ENCODE measurements around the gene EXOC1L. TPM values are rescaled to one million over a fixed set of nuclear protein-coding genes. Genes with fewer than 3 reads are reported as not detected.

Gene EXOC1L, protein sequence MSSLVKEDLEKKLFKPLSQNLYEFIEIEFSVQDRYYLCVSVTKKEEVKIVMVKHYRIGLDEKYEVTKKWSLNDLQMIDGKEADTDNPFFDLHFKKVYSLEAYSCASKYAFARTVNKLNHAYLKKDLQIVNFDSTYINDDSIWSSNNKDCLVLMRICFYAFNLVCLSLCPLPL
- total RNA-seq: not detected

DNA sequence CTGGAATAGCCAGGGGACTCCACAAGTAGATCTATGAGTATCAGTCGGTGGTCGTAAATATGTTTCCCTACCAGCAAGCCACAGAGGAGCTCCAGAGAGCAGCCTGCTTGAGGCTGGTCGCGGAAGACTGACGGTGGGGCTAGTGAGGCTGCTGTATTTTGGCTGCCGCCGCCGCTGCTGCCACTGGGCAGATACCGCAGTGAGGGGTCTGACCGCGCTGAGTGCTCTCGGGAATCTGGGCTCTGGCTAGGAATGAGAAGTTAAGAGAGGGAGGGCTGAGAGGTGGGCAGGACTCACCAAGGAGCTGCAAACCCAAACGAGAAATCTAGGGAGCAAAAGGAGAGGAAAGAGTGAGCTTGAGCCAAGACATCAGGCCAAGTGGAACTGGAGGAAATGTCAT is at the start of gene EXOC1L:
Gene EXOC1L (plus strand): TSS at position 157 of the 400 bp plus-strand sequence. CDS start 237 bp downstream, at position 394.
- peaks cover 2% of the 10 kb centered on the region for H3K4me1 Mint-ChIP-seq
- POLR2A ChIA-PET: no interaction called here
- H3K27me3 Mint-ChIP-seq: peaks cover 17% of the 10 kb centered on the region
- no peak within 1 kb of the TSS for H3K4me3 Mint-ChIP-seq
- no peak within 1 kb of the TSS for H3K27ac Mint-ChIP-seq
- H3K36me3 Mint-ChIP-seq (ENCODE audit: low read depth): no peaks in the 10 kb centered on the region
- H3K9me3 Mint-ChIP-seq: no peaks in the 10 kb centered on the region
- DNase-seq: no peak
- CTCF ChIA-PET: no interaction called here

DNA sequence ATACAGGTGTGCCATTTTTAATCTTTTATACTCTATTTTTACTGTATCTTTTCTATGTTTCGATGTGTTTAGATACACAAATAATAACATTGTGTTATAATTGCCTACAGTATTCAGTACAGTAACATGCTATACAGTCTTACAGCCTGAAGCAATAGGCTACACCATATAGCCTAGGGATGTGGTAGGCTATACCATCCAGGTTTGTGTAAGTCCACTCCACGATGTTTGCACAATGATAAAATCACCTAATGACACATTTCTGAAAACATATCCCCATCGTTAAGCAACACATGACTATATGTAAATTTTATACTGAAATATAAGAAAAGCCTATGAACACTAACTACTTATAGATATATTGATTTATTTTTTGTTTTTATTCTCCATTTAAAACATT is 48.9 kb upstream of the EXOC1L start:
- no peak for DNase-seq
- POLR2A ChIA-PET: no interaction called here
- H3K4me3 Mint-ChIP-seq: no peak overlapping the region
- no peaks in the 10 kb centered on the region for H3K9me3 Mint-ChIP-seq
- H3K36me3 Mint-ChIP-seq (ENCODE audit: low read depth): no peaks in the 10 kb centered on the region
- H3K27me3 Mint-ChIP-seq: peaks cover 5% of the 10 kb centered on the region
- no peaks in the 10 kb centered on the region for H3K4me1 Mint-ChIP-seq
- CTCF ChIA-PET: no interaction called here
- H3K27ac Mint-ChIP-seq: no peak overlapping the region

DNA sequence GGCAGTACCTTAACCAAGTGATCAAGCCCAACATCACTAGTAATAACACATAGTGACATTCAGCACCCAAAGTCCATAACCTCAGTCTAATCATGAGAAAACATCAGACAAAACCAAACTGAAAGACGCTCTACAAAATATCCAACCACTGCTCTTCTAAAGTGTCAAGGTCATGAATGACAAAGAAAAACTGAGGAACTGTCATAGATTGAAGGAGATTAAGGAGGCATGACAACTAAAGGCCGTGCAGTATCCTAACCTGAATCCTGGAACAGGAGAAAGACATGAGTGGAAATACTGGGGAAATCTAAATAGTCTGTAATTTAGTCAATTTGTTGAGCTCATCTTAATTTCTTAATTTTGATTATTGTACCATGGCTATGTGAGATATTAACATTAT is 38.2 kb upstream of the EXOC1L start:
- no peaks in the 10 kb centered on the region for H3K4me1 Mint-ChIP-seq
- H3K27me3 Mint-ChIP-seq: peaks cover 12% of the 10 kb centered on the region
- H3K4me3 Mint-ChIP-seq: no peak overlapping the region
- no peaks in the 10 kb centered on the region for H3K9me3 Mint-ChIP-seq
- CTCF ChIA-PET: no interaction called here
- POLR2A ChIA-PET: no interaction called here
- DNase-seq: no peak
- H3K36me3 Mint-ChIP-seq (ENCODE audit: low read depth): no peaks in the 10 kb centered on the region
- H3K27ac Mint-ChIP-seq: no peak overlapping the region

DNA sequence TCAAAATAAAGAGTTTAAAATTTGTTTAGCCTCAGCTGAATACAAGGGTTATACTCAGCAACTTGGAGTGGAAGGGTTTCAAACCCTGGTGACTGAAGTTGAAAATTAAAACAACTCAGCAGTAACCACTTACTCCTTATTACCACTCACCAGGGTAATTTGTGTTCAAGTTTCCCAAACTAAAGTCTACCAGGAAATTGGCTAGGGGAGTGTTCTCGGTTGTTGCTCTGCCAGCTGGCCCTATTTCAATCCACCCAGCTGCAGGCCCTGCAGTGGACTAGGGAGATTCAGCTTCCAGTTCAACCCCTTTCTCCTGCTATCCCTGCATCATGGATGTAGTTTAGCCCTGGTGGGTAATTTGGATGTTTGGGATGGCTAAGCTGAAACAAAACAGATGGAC is 37.8 kb upstream of the EXOC1L start:
- Mint-ChIP-seq H3K9me3 (no peaks in the 10 kb centered on the region), H3K27ac (no peak overlapping the region), H3K27me3 (peaks cover 12% of the 10 kb centered on the region), H3K4me3 (no peak overlapping the region), H3K4me1 (no peaks in the 10 kb centered on the region), H3K36me3 (ENCODE audit: low read depth) (no peaks in the 10 kb centered on the region)
- ChIA-PET CTCF (no interaction called here), POLR2A (no interaction called here)
- no peak for DNase-seq

DNA sequence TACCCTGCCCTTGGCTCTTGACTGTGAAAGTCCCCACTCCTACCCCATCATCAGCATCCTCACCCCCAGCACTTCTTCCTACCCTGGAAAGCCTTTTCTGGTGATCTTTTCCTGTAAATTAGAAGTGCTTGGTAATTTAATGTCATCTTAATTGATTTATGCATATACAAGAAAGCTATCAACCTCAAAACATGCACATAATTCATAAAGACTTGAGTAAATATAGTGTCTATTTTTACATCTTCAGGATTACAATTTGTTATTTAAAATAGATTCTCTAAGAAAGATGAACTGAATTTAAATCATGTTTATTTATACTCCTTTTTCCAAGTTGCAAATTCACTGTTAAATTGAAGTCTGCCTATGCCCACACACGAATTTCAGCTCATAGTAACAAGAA is 36.0 kb upstream of the EXOC1L start:
- Mint-ChIP-seq H3K36me3 (ENCODE audit: low read depth) (no peaks in the 10 kb centered on the region), H3K27ac (no peak overlapping the region), H3K9me3 (no peaks in the 10 kb centered on the region), H3K4me3 (no peak overlapping the region), H3K27me3 (peaks cover 15% of the 10 kb centered on the region), H3K4me1 (no peaks in the 10 kb centered on the region)
- ChIA-PET CTCF (no interaction called here), POLR2A (no interaction called here)
- no peak for DNase-seq

DNA sequence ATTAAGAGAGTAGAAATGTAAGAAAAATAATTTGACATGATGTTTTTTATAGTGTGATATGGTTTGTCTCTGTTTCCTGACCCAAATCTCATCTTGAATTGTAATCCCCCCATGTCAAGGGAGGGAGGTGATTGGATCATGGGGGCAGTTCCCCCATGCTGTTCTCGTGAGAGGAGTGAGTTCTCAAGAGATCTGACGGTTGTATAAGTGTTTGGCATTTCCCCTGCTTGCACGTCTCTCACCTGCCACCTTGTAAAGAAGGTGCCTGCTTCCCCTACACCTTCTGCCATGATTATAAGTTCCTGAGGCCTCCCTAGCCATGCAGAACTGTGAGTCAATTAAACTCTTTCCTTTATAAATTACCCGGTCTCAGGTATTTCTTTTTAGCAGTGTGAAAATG is 34.8 kb upstream of the EXOC1L start:
- POLR2A ChIA-PET: no interaction called here
- Mint-ChIP-seq H3K27ac (no peak overlapping the region), H3K36me3 (ENCODE audit: low read depth) (no peaks in the 10 kb centered on the region), H3K9me3 (no peaks in the 10 kb centered on the region), H3K27me3 (peaks cover 17% of the 10 kb centered on the region), H3K4me1 (no peaks in the 10 kb centered on the region), H3K4me3 (no peak overlapping the region)
- CTCF ChIA-PET: no interaction called here
- no peak for DNase-seq

DNA sequence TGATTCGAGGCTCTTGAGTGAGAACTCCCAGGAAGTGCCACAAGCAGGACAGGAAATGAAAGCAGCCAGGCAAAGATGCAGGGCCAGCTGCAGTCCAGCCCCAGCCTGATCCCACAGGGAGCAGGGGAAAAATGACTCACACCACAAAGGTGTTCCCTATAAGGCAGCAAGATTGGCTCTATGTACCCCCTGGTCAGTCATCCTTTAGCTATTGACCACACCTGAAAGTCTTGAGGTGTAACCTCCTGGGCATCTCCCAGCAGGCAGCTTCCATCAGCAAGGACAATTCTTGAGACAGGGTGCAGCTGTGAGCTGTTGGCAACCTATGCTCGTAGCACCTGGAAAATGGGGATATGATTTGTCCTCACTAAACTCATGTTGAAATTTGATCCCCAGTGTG is 27.9 kb upstream of the EXOC1L start:
- H3K9me3 Mint-ChIP-seq: no peaks in the 10 kb centered on the region
- POLR2A ChIA-PET: no interaction called here
- no peaks in the 10 kb centered on the region for H3K4me1 Mint-ChIP-seq
- H3K4me3 Mint-ChIP-seq: no peak overlapping the region
- H3K36me3 Mint-ChIP-seq (ENCODE audit: low read depth): no peaks in the 10 kb centered on the region
- H3K27me3 Mint-ChIP-seq: peaks cover 40% of the 10 kb centered on the region
- H3K27ac Mint-ChIP-seq: no peak overlapping the region
- no peak for DNase-seq
- CTCF ChIA-PET: no interaction called here

DNA sequence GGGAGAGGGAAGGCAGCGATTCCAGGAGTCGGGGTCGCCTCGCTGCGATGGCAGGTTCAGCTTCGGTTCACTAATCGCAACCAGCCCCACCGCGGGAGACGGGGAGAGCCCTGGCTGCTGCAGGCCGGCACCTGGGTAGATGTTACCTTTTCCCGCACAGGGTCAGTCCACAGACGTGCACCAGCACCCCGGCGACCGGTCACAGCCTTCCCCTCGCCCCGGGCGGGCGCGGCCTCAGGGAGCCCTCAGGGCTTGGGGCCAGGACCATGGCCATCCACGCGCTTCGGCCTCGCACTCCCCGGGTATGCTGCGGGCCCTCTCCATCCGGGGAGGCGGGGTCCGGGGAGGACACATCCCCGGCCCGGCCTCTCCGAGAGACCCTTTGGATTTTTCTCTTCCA is 26.1 kb upstream of the EXOC1L start:
- Mint-ChIP-seq H3K36me3 (ENCODE audit: low read depth) (no peaks in the 10 kb centered on the region), H3K27ac (no peak overlapping the region), H3K4me3 (no peak overlapping the region), H3K9me3 (no peaks in the 10 kb centered on the region), H3K4me1 (no peaks in the 10 kb centered on the region), H3K27me3 (peaks cover 40% of the 10 kb centered on the region)
- ChIA-PET CTCF (no interaction called here), POLR2A (no interaction called here)
- DNase-seq: no peak

DNA sequence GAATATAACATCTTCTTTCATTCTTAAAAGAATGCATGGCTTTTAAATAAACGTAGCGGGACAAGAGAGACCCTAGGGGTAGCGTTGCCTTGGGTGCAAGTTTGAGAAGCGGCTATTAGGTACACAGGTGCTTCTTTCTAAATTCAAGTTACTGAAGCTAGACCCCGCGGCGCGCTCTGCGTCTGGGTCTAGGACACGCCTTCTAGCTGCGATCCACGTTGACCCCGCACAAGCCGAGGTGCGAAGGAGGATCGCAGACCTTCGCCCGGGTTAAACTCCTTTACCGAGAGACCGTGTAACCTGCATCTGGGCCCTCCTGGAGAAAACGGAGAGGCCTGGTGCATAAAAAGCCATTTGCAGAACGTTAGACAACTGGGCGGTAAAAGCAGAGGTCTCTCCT is 25.5 kb upstream of the EXOC1L start:
- Mint-ChIP-seq H3K36me3 (ENCODE audit: low read depth) (no peaks in the 10 kb centered on the region), H3K27ac (no peak overlapping the region)

DNA sequence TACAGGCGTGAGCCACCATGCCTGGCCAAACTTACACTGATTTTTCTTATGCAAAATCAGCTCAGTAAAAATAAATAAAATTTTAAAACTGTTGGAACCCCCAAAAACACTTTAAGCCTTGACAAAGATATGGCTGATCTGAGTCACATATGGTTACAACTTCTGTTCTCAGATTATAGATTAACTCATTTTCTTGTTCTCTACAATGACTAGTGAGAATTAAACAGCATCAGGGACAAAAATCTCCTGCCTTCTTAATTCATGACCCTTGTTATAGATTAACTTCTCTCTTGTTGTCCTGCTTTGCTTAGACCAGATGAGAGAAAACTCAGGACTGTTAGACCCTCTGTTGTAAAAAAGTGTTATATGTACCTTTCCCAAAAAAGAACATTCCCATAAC is 24.2 kb upstream of the EXOC1L start:
- CTCF ChIA-PET: no interaction called here
- Mint-ChIP-seq H3K9me3 (no peaks in the 10 kb centered on the region), H3K36me3 (ENCODE audit: low read depth) (no peaks in the 10 kb centered on the region), H3K4me1 (no peaks in the 10 kb centered on the region), H3K27ac (no peak overlapping the region), H3K27me3 (peaks cover 37% of the 10 kb centered on the region), H3K4me3 (no peak overlapping the region)
- no peak for DNase-seq
- POLR2A ChIA-PET: no interaction called here

More for the DNA sequence above, 25.5 kb upstream of the EXOC1L start:
- H3K4me3 Mint-ChIP-seq: no peak overlapping the region
- H3K4me1 Mint-ChIP-seq: no peaks in the 10 kb centered on the region
- no peaks in the 10 kb centered on the region for H3K9me3 Mint-ChIP-seq
- CTCF ChIA-PET: interaction anchor here (0.7 kb wide), 1 partner anchor 160 kb away, joined by 3 read pairs; no protein-coding TSS in a partner anchor
- DNase-seq: no peak
- H3K27me3 Mint-ChIP-seq: peaks cover 40% of the 10 kb centered on the region
- POLR2A ChIA-PET: no interaction called here

DNA sequence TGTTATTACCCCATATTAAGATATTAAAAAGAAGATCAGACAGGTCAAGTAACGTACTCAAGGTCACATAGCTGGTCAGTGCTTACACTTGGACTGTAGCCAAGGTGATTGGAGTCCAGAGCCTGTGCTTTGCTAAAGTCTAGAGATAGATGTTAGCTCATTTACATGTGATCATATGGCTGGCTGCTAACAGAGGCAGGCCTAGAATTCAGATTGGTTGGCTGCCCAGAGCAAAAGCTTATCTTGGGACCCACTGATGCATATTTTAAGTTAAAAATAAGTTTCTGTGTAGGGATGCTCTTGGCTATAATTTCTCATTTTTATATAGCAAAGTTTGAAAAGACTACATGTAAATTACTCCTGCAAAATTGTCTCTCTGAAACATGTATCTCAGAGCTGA is 18.1 kb upstream of the EXOC1L start:
- no peak for DNase-seq
- Mint-ChIP-seq H3K4me3 (no peak overlapping the region), H3K9me3 (no peaks in the 10 kb centered on the region), H3K27me3 (peaks cover 2% of the 10 kb centered on the region), H3K4me1 (no peaks in the 10 kb centered on the region), H3K36me3 (ENCODE audit: low read depth) (no peaks in the 10 kb centered on the region), H3K27ac (no peak overlapping the region)
- ChIA-PET CTCF (no interaction called here), POLR2A (no interaction called here)

DNA sequence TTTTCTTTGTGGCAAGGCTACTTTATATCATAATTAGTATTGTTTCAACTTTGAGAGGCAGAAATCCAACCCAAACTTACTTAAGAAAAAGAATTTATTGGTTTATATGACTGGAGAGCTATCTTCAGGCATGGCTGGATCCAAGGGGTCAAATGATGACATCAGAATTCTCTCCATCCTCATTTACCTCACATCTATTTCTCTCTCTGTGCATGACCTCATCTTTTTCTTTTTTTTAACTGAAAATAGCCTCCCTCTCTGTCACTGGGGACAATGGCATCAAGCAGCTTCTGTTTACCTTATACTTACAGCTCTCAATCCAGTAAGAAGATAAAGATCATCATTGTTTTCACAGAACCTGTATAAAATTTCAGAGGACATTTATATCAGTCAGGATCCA is 12.0 kb upstream of the EXOC1L start:
- H3K9me3 Mint-ChIP-seq: no peaks in the 10 kb centered on the region
- H3K4me3 Mint-ChIP-seq: no peak overlapping the region
- H3K27me3 Mint-ChIP-seq: peaks cover 3% of the 10 kb centered on the region
- CTCF ChIA-PET: interaction anchor here (1.5 kb wide), 1 partner anchor 11 kb away, joined by 3 read pairs; no protein-coding TSS in a partner anchor
- no peaks in the 10 kb centered on the region for H3K36me3 Mint-ChIP-seq (ENCODE audit: low read depth)
- H3K27ac Mint-ChIP-seq: no peak overlapping the region
- POLR2A ChIA-PET: no interaction called here
- H3K4me1 Mint-ChIP-seq: no peaks in the 10 kb centered on the region
- DNase-seq: no peak

DNA sequence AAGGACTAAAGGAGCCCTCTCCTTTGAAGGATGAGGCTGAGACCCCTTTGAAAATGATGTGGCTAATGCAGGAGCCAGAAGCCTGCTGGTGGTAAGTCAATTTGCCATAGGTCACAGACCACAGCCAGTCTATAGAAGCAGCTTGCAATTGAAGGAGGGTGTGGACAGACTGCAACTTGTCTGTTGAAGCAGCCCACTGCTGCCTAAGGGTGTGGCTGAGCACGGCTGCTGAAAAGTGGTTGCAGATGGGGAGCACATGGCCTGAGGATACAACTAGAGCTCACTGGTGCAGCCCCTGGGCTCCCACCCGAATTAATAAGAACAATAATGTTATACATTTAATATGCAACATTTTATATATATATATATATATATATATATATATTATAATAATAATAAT is 11.4 kb upstream of the EXOC1L start:
- H3K27ac Mint-ChIP-seq: no peak overlapping the region
- POLR2A ChIA-PET: no interaction called here
- H3K27me3 Mint-ChIP-seq: peaks cover 3% of the 10 kb centered on the region
- no peaks in the 10 kb centered on the region for H3K4me1 Mint-ChIP-seq
- no peak overlapping the region for H3K4me3 Mint-ChIP-seq
- CTCF ChIA-PET: interaction anchor here (1.5 kb wide), 1 partner anchor 10 kb away, joined by 3 read pairs; no protein-coding TSS in a partner anchor
- no peaks in the 10 kb centered on the region for H3K9me3 Mint-ChIP-seq
- no peak for DNase-seq
- no peaks in the 10 kb centered on the region for H3K36me3 Mint-ChIP-seq (ENCODE audit: low read depth)

DNA sequence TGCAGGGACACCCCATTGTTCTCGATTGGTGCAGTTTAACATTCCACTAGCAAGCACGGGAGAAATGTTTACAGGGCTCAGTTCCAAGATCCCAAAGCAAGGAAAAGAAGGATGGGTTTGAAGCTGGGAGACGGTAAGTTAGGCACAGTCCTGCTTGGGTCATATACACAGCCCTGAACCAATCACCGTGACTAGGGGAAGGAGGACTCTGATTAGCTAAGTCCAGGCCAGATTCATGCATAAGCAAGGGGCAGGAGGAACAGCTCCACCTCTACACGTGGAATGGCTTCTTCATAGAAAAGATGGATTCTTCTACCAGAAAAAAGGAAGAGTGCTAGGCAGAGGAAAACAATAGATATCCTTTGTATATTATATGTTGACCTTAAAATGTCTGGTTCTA is 11.0 kb upstream of the EXOC1L start:
- no peak overlapping the region for H3K27ac Mint-ChIP-seq

More for the DNA sequence above, 11.0 kb upstream of the EXOC1L start:
- Mint-ChIP-seq H3K9me3 (no peaks in the 10 kb centered on the region), H3K4me1 (no peaks in the 10 kb centered on the region), H3K36me3 (ENCODE audit: low read depth) (no peaks in the 10 kb centered on the region), H3K4me3 (no peak overlapping the region), H3K27me3 (peaks cover 3% of the 10 kb centered on the region)
- no peak for DNase-seq
- ChIA-PET CTCF (interaction anchor here (1.5 kb wide), 1 partner anchor 9 kb away, joined by 3 read pairs; no protein-coding TSS in a partner anchor), POLR2A (no interaction called here)
